Hematopoietic multipotent progenitor cell treated with erythropoietin and hydrocortisone succinate and interleukin-3 and kit ligand, for 17 days (in vitro differentiated cells): ENCODE data around the gene UXS1.

Experiments used
- DNase-seq: peaks from one replicate; pipeline ENCODE4 v3.0.0-alpha.2; 2015; ENCODE audit warnings: low spot score

The UXS1 gene

GRCh38 chr2:106189325-106189724 lies 4.8 kb downstream of the UXS1 start:
- no peak for DNase-seq

DNA sequence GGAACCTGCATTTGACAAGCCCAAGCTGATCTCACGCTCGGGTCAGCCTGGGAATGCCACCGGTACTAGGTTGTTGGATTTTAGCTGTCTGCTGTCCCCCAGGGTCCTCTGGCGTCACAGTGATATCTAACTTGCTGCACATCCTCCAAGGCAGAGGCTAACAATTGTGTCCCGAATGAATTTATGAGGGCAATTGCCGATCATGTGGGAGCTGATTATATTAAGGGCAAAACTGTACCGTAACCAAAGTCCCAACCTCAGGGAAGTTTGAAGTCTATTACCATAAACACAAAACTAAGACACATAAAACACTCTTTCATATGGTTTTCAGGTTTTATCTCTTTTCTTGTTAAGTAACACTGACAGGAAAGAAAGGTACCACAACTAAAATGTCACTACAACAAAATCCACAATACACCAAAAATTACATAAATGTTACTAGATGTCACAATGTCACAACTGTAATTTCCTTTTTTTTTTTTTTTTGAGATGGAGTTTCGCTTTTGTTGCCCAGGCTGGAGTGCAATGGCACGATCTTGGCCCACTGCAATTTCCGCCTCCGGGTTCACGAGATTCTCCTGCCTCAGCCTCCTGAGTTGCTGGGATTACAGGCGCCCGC lies 6.7 kb downstream of the UXS1 start:
- DNase-seq: no peak

GRCh38 chr2:106185475-106186184 lies 8.5 kb downstream of the UXS1 start:
- DNase-seq: no peak

DNA sequence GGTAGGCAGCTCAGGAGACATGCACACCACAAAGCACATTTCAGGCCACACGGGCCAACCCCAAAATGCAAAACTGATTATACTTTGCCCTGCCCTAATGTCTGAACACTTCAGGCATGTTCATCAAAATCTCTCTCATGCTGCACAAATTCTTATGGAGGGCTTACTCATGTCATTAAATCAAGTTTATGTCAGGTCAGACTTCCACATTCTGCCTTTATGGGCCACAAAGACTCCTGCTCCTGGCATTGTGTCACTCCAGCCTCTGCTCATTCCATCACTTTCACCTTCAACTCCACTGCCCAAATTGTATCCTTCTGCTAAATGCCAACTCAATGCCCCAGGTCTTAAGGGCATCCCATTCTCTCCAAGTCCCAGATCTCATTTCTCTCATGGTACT lies 9.2 kb downstream of the UXS1 start:
- no peak for DNase-seq

- DNase-seq: no peak
These were observed 9.7 kb downstream of the UXS1 start for GRCh38 chr2:106184394-106184793.

GRCh38 chr2:106183101-106183696 lies 10.9 kb downstream of the UXS1 start:
- no peak for DNase-seq

DNA sequence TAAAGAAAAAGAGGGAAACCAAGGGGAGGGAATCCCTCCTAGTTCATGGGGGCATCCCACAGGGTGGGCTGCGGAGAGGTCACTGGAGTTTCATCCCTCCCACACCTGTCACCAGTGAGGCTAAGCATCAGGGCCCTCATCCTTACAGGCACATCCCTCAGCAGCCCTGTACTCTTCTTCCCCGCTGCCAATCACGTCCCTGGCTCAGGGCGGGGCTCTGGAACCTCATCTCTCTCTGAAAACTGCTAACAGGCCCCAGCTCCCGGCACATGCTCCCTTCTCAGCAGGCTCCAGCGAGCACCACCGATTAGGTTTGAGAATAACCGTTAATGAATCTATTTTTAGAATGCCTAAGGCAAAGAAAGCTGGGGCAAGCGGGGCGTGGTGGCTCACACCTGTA lies 13.0 kb downstream of the UXS1 start:
- DNase-seq: no peak

GRCh38 chr2:106180602-106181001 lies 13.5 kb downstream of the UXS1 start:
- no peak for DNase-seq

DNA sequence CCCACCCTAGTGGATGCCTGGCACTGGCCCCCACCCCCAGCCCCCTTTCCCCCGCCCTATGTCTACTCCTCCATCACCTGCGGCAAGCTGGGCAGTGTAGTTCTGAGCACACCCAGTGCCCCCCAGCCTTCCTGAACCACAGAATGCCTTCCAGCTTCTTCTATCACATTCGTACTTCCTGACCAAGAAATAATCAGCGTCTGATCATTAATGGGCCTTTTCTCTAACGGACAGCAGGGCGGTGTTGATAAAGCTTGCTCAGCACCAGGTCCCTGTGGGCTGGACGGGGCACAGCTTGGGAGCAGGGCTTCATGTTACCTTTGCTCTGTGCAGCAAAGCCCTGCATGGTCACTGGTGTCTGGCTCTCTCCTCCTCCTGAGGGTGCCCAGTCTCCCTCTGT lies 15.4 kb downstream of the UXS1 start:
- DNase-seq: no peak

GRCh38 chr2:106177581-106177980 lies 16.5 kb downstream of the UXS1 start:
- no peak for DNase-seq

DNA sequence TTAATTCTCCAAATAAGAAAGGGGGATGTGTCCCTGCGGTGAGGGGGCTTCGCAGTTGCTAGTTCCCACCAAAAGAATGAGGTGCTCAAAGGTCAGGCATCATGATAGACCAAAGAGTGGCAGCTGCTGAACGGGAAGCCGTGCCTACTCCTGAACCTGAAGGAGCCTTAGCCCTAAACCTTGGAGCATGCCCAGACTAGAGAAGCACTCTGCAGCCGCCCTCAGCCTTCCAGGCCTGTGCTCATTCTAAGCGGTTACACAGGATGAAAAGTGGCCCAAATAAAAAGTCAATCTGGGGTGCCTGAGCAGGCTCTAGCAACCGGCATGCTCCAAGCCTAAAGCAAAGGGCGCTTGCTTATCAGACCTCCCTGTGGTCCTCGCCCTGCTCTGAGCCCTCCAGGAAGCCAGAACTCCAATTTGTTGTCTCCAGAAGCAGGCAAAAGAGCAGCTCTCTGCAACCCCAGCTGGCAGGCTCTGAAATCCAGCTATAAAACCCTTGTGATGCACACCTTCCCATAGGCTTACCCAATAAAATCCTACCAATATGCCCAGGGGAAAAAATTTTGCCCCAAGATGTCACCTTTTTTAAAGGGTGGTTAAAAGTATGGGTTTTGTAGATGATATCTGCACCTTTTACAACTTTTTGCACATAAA lies 17.5 kb downstream of the UXS1 start:
- DNase-seq: no peak

DNA sequence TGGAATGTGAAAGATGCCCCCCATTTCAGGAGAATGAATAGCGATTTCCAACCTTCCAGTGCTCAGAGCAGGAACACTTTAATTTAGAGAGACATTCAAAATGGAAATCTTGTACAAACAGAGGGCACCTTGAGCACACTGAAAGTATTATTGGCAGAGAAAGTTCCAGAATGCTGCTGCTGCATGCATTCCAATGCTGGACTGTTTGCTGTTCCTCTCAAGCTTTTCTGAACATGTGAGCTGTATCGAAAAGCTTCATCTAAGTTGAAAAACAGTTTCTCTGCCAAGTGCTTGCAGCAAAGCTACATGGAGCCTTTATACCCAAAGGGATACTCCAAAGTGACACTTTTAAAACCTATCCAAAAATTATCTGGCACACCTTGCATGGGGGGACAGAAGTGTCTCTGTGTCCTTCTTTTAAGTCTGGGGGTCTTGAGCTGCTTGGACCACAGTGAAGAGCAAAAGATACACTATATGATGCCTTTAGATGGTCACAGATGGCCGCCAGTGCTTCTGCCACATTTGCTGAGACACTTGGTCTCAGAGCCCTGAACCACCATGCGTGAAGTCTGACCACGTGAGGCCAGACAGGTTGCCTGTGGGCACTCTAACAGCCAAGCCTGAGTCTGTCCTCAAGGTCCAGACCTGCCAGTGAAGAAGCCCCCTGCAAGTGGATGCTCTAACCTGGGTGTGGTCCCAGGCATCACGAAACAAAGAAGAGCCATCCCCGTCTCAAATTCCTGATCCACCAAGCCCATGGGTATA lies 18.8 kb downstream of the UXS1 start:
- DNase-seq: no peak

GRCh38 chr2:106174056-106174455 lies 20.0 kb downstream of the UXS1 start:
- DNase-seq: no peak

GRCh38 chr2:106172649-106173048 lies 21.5 kb downstream of the UXS1 start:
- no peak for DNase-seq

DNA sequence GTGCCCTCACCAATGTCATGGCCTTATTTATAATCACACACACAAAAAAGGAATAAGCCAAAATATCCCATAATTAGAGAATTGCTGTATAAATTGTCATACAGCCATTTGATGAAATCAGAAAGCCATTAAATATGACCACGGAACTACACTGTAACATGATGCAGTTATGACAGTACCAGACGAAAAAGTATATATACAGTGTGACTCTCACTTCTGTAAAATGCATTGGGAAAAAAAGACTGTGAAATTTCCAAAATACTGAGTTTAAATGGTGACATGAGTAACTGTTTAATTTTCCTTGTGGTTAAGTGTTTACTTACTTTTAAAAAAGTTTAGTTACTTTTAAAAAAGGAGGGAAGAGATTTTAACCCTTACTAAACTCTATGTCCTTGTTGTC lies 25.4 kb downstream of the UXS1 start:
- DNase-seq: no peak

GRCh38 chr2:106167067-106167466 lies 27.0 kb downstream of the UXS1 start:
- no peak for DNase-seq

DNA sequence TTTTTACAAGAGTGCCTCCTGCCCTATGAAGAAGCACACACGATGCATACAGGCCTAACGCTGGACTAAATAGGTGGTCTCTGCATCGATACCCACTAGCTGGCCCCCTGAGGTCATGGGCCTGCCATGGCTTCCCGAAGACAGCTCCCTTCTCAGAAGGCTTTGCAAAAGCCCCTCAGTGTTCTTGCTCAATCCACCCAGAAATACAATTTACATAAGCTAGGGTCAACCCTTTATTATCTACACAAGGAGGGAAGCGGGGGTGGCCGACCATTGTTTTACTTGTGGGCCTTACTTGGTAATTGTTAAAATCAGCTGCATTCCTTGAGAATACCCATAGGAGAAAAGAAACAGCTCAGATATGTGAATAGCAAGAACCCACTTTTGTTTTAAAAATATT lies 28.5 kb downstream of the UXS1 start:
- no peak for DNase-seq

- no peak for DNase-seq
These were observed 29.1 kb downstream of the UXS1 start for GRCh38 chr2:106165029-106165428.

DNA sequence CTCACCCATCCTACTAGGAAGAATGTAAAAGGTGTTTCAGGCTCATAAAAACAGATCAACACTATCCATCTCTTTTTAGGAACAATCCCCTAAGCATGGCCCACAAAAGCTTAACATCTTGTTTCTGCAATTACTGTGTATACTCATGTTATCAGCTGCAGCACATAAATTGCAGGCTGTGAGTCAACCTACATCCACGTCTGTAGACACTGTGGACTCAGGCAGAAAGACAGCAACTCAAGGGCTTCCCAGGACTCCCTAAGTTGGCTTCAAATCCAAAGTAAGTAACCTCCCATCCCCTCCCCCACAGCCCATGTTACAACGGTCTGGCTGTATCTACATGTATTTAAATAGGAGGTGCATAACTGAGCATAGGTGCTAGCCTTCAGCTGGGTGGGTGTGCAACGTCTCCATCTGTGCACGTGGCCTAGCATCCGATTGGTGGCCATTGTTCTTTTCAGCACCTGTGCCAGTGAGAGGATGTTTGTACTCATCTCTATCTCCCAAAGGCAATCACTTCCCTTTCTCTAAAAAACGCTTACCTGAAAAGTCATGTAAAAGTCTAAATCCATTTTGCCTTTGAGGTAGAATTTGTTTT lies 30.1 kb downstream of the UXS1 start:
- no peak for DNase-seq

GRCh38 chr2:106161938-106162820 lies 31.9 kb downstream of the UXS1 start:
- DNase-seq: no peak

DNA sequence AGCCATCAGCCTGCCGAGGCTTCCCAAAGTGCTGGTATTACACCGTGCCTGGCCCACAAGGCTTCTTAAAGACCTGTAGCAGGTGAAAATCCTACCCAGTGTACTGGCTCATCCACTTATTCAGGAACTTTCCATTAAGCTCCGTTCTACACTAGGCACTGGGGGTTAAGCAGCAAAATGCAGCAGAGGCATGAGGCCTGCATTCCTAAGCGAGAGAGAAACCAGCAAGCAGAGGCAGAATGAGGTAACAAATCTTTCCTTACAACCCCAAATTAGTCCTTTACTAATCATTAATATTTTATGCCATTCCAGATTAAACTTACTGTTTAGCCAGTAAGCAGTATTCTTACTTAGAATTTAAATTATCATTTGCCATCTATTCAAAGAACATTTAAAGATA lies 32.8 kb downstream of the UXS1 start:
- DNase-seq: no peak
